ENCODE measurements around the gene PAK2.
"Not testable (repeated sequence)": the region's sequence is repeated elsewhere in the genome, so short reads cannot be mapped to it uniquely, and the experiment has no call there.

DNA sequence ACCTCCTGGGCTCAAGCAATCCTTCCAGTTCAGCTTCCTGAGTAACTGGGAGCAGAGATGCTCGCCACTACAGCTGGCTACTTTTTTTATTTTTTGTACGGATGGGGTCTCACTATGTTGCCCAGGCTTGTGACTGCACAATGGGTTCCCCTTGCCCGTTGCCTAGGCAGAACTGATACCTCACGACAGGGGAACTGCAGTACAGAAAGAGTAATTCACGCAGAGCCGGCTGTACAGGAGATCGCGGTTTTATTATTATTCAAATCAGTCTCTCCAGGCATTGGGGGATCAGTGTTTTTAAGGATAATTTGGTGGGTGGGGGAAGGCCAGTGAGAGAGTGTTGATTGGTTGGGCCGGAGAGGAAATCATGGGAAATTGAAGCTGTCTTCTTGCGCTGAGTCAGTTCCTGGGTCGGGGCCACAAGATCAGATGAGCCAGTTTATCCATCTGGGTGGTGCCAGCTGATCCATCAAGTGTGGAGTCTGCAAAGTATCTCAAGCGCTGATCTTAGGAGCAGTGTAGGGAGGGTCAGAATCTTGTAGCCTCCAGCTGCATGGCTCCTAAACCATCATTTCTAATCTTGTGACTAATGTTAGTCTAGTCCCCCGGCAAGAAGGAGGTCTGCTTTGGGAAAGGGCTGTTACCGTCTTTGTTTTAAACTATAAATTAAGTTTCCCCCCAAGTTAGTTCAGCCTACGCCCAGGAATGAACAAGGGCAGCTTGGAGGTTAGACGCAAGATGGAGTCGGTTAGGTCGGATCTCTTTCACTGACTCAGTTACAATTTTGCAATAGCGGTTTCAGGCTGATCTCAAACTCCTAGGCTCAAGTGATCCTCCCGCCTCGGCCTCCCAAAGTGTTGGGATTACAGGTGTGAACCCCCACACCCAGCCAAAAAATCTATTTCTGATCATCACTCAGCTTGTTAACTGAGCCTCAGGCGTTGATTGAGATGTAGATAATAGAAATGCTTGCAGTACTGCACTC, 104.9 kb downstream of the PAK2 start:
- TF ChIP-seq, protein P1, sequence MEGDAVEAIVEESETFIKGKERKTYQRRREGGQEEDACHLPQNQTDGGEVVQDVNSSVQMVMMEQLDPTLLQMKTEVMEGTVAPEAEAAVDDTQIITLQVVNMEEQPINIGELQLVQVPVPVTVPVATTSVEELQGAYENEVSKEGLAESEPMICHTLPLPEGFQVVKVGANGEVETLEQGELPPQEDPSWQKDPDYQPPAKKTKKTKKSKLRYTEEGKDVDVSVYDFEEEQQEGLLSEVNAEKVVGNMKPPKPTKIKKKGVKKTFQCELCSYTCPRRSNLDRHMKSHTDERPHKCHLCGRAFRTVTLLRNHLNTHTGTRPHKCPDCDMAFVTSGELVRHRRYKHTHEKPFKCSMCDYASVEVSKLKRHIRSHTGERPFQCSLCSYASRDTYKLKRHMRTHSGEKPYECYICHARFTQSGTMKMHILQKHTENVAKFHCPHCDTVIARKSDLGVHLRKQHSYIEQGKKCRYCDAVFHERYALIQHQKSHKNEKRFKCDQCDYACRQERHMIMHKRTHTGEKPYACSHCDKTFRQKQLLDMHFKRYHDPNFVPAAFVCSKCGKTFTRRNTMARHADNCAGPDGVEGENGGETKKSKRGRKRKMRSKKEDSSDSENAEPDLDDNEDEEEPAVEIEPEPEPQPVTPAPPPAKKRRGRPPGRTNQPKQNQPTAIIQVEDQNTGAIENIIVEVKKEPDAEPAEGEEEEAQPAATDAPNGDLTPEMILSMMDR (IDR thresholded peaks at IDR 0.05) = not testable (repeated sequence)
- TF ChIP-seq, protein P2, sequence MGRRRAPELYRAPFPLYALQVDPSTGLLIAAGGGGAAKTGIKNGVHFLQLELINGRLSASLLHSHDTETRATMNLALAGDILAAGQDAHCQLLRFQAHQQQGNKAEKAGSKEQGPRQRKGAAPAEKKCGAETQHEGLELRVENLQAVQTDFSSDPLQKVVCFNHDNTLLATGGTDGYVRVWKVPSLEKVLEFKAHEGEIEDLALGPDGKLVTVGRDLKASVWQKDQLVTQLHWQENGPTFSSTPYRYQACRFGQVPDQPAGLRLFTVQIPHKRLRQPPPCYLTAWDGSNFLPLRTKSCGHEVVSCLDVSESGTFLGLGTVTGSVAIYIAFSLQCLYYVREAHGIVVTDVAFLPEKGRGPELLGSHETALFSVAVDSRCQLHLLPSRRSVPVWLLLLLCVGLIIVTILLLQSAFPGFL (CRISPR knock-in tag; IDR thresholded peaks at IDR 0.05; ENCODE audit: borderline replicate concordance) = not testable (repeated sequence)
- not testable (repeated sequence) for TF ChIP-seq ZNF423, NR2C2, FOXK1 (CRISPR knock-in tag; IDR thresholded peaks at IDR 0.05)

Measured in WTC11 (cell line).